NCI-H446 treated with DMSO at 0.1 percent for 48 hours (cell line): Measurements from ENCODE around the gene IL27RA.
"Not testable (repeated sequence)": the region's sequence is repeated elsewhere in the genome, so short reads cannot be mapped to it uniquely, and the experiment has no call there.

Experiments
- DNase-seq: peaks from one replicate; lab custom pipeline; 2025; lab: John Stamatoyannopoulos, UW

The IL27RA gene

DNA sequence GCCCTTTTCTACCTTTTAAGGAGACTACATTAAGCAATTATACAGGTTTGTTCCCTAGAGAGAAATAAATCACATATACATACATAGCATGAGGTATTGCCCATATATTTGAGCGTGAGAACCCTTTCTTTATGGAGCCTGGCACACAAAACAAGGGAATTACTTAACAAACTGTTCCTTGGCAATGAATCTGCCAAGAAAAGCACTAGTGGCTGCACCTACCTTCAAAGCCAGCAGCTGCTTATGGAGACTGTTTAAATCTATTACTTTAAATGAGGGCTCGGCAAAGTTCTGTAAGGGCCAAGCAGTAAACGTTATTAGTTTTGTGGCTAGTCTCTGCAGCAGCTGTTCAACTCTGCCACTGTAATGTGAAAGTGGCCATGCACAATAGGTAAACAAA lies 32.5 kb upstream of the IL27RA start:
- DNase-seq: no peak

DNA sequence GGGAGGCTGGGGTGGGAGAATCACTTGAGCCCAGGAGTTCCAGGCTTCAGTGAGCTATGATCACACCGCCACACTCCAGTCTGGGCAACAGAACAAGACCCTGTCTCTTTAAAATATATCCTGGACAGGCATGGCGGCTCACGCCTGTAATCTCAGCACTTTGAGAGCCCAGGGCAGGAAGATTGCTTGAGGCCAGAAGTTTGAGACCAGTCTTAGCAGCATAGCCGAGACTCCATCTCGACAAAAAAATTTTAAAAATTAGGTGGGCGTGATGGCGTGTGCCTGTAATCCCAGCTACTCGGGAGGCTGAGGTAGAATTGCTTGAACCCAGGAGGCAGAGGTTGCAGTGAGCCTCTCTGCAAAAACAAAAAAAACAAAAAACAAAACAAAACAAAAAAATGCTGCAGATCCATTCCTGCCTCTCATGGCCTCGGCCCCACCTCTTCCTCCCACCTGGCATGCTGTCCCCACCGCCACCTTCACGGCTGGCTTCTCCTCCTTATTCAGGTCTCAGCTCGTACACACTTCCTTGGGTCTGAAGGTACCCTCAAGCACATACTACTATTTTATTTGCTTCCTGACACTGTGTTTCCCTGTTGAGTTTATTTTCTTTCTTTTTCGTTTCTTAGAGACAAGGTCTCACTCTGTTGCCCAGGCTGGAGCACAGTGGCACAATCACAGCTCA lies 30.7 kb upstream of the IL27RA start:
- DNase-seq: no peak

- no peak for DNase-seq
These were observed 28.9 kb upstream of the IL27RA start for GRCh38 chr19:14002571-14003250.

DNA sequence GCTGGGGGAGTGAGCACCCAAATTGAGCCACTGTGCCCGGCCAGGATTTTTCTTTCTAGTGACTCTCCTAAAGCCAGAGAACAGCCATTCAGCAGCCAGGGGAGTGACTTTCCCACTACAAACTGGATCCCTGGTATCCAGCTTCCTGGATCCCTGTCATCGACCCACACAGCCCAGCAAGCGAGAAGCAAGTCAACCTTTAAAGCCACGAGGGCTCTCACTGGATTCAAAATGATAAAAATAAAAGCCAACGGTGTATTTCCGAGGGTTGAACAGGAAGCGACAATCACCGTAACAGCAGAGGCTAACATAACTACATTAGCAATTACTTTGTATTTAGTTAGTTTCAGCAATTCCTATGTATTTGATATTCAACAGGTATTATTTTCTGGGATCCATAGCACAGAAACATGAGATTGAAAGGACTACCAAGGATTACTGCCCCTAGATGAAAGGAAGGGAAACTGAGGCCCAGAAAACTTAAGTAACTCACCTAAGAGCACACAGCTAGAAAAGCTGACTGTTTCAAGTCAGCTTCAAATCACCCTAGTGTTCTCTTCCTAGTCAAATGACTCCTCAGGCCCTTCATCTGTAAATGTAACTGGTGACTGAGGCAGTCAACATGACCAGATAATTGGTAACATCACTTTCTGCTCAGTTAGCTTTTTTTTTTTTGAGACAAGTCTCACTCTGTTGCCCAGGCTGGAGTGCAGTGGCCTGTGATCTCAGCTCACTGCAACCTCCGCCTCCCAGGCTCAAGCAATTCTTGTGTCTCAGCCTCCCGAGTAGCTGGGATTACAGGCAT lies 28.1 kb upstream of the IL27RA start:
- no peak for DNase-seq

GRCh38 chr19:14004619-14005348 lies 26.8 kb upstream of the IL27RA start:
- DNase-seq: no peak

- DNase-seq: peak; percentile 54
These were observed 26.0 kb upstream of the IL27RA start for GRCh38 chr19:14005349-14006084.

DNA sequence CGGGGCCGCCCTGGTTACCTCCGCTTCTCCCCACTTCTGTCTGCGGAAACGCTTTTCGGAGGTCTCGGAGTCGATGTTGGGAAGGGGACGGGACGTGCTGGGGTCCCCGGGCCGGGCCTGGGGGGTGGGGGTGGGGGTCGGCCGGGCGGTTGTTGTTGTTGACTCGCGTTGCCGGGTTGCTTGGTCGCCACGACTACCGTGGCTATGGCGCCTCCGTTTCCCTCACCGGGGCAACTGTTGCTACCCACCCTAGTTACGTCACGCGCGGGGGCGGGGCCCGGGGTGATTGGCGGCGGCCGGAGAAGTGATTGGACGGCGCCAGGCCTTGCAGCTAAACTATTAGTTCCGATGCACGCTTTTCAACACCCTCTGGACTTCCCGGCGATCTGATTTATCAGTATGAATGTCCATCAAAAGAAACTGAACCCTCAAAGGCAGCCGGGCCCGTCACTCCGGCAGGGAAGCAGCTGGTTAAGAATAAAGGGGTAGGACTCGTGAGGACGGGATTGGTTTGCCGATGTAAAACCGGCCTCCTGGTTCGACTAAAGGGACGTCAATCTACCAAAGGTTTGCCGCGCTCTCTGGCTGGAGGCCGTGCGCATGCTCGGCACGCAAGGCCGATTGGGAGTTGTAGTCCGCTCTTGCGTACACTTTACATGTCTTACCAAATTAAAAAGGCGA lies 25.3 kb upstream of the IL27RA start, which contains the start of gene RFX1:
Gene RFX1, minus strand, starts transcription at position 236 of the 681 bp plus-strand sequence. CDS start 12,477 bp downstream, outside the sequence.
- peak; percentile 100 for DNase-seq

GRCh38 chr19:14006766-14007562 lies 24.6 kb upstream of the IL27RA start:
- no peak for DNase-seq

GRCh38 chr19:14012378-14012915 lies 19.1 kb upstream of the IL27RA start:
- no peak for DNase-seq

DNA sequence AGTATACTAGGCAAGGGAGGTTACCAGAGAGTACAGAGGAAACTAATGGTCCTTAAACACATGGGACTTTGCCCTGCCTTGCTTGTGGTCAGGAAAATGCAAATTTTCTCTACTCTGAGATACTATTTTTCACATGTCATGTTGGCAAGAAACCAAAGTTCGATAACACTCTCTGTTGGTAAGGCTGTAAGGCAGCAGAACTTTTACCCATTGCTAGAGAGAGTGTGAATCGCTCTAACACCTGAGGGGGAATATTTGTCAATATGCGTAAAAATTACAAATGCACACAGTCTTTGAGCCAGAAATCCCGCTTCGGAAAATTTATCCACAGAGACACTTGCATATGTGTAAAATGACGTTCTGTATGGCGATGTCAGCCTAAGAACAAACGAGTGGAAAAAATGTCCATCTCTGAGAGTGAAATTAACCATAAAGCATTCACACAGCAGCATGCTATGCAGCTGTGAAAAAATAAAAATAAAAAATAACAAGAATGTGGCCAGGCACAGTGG lies 16.0 kb upstream of the IL27RA start:
- no peak for DNase-seq

DNA sequence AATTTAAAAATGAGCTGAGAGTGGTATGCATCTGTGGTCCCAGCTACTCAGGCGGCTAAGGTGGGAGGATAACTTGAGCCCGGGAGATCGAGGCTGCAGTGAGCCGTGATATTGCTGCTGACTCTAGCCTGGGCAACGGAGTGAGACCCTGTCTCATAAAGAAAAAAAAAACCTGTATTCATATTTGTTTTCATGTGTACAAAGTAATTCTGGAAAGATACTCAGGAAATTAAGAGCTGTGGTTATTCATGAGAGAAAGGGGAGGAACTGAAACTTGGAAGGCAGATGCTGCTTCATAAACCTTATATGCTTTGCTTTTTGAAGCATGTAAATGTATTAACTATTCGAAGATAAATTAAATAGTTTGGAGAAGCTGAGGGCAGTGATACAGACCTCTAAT lies 12.5 kb upstream of the IL27RA start:
- DNase-seq: no peak

DNA sequence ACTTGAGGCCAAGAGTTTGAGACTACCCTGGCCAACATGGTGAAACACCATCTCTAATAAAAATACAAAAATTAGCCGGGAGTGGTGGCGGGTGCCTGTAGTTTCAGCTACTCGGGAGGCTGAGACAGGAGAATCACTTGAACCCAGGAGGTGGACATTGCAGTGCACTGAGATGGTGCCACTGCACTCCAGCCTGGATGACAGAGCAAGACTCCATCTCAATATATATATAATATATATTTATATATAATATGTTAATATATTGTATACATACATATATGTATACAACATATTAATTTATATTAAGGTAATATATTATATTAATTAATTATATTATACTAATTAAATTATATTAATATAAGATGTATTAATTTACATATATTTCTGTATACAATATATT lies 11.8 kb upstream of the IL27RA start:
- not testable (repeated sequence) for DNase-seq

- no peak for DNase-seq
These were observed 10.1 kb upstream of the IL27RA start for GRCh38 chr19:14021474-14021873.

DNA sequence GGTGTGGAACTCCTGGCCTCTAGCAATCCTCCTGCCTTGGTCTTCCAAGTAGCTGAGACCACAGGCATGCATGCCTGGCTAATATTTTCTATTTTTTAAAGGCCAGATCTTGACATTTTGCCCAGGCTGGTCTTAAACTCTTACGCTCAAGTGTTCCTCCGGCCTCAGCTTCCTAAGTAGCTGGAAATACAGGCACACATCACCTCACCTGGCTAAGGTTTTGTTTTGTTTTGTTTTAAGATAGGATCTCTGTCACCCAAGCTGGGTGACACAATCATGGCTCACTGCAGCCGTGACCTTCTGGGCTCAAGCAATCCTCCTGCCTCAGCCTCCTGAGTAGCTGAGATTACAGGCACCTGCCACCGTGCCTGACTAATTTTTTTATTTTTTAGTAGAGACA lies 9.1 kb upstream of the IL27RA start:
- no peak for DNase-seq

DNA sequence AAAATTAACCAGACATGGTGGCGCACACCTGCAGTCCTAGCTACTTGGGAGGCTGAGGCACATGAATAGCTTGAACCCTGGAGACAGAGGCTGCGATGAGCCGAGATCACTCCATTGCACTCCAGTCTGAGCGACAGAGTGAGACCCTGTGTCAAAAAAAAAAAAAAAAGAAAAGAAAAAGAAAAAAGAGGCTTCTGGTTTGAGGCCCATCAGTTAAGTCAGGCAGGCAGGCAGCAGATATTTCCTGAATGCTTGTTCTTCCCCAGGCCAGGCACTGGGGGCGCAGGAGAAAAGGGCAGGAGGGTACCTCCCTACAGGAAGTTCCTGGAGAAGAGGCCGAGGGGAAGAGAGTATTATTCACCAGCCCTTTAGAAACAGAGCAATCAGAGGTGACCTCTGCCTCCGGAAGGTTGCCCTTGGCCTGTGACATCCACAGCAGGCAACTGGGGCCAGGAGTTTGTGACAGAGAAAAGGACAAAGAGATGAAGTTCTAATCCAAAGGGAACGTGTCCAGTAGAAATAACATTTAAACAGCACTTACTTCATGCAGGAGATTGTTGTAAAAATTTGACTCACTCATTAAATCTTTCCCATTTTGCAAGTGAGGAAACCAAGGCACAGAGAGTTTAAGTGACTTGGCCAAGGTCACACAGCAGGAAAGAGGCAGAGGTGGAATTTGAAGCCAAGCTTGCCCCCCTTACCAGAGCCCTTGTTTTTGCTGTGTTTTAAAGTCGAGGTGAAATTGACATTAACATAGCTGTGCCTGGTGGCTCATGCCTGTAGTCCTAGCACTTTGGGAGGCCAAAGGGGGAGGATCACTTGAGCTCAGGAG lies 7.9 kb upstream of the IL27RA start:
- DNase-seq: no peak

- not testable (repeated sequence) for DNase-seq
These were observed 4.8 kb upstream of the IL27RA start for GRCh38 chr19:14026652-14027192.

DNA sequence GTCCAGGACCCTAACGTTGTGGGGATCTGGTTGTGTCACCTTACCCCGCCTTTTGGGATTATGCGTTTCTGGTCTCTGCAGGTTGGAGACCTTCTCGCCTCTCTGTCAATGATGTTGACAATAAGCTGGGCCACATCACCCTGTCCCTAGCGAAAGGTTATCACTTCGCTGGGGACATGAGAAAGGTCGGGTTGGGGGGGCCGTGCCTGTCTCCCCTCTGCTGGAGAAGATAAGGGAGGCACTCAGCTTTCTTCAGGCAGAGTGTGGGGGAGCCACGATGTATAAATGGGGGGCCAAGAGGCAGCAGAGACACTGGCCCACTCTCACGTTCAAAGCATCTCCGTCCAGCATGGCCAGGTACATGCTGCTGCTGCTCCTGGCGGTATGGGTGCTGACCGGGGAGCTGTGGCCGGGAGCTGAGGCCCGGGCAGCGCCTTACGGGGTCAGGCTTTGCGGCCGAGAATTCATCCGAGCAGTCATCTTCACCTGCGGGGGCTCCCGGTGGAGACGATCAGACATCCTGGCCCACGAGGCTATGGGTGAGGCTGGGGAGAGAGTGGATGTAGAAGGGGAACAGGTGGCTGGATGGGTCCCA lies 3.6 kb upstream of the IL27RA start, which contains the start of gene RLN3:
Gene RLN3, plus strand, starts transcription at position 293 of the 595 bp plus-strand sequence. Its CDS starts 57 bp downstream, at position 350.
- DNase-seq: no peak

- no peak for DNase-seq
These were observed 2.7 kb upstream of the IL27RA start for GRCh38 chr19:14028901-14029300.
